Osteocyte (in vitro differentiated cells): ENCODE data around the gene DENR. TPM values are rescaled to one million over a fixed set of nuclear protein-coding genes. Genes with fewer than 3 reads are reported as not detected.
A peak's percentile ranks its signal among the peaks of the same experiment; 100 is the strongest.

Experiments
- DNase-seq: peaks from one replicate; pipeline ENCODE4 v3.0.0; 2021; ENCODE audit warnings: mixed read lengths; ENCODE audit not compliant: unreplicated experiment; ENCODE audit errors: extremely low spot score
- H3K27ac Mint-ChIP-seq: one replicate; pipeline ENCODE4 v1.8.0; 2021; ENCODE audit warnings: mild to moderate bottlenecking, mixed read lengths; ENCODE audit not compliant: unreplicated experiment
- H3K27me3 Mint-ChIP-seq: one replicate; pipeline ENCODE4 v1.8.0; 2021; ENCODE audit warnings: mixed read lengths; ENCODE audit not compliant: unreplicated experiment
- H3K36me3 Mint-ChIP-seq: one replicate; pipeline ENCODE4 v1.8.0; 2021; ENCODE audit warnings: mixed read lengths; ENCODE audit not compliant: unreplicated experiment
- H3K4me1 Mint-ChIP-seq: one replicate; pipeline ENCODE4 v1.8.0; 2021; ENCODE audit warnings: mixed read lengths; ENCODE audit not compliant: unreplicated experiment
- H3K4me3 Mint-ChIP-seq: one replicate; pipeline ENCODE4 v1.8.0; 2021; ENCODE audit warnings: mild to moderate bottlenecking, moderate library complexity, mixed read lengths; ENCODE audit not compliant: unreplicated experiment
- H3K9me3 Mint-ChIP-seq: one replicate; pipeline ENCODE4 v1.8.0; 2021; ENCODE audit warnings: mixed read lengths; ENCODE audit not compliant: unreplicated experiment
- CTCF ChIP-seq: fragments of 200-600 bp; sonication (generic); IDR thresholded peaks from 2 replicates; pipeline ENCODE4 v1.5.0; 2021; ENCODE audit warnings: antibody characterized with exemption, mild to moderate bottlenecking, moderate library complexity
- total RNA-seq: library from RNA; stranded (reverse); gene quantifications from 2 replicates; pipeline ENCODE4 v1.2.1, GENCODE V29; 2021

DENR gene
- total RNA-seq, 1 donor from 2014 or later: 50.2 TPM

GRCh38 chr12:122789637-122790036 is 37.0 kb downstream of the DENR start:
- H3K27me3 Mint-ChIP-seq: no peaks in the 10 kb centered on the region
- H3K4me1 Mint-ChIP-seq: no peaks in the 10 kb centered on the region
- H3K36me3 Mint-ChIP-seq: no peaks in the 10 kb centered on the region
- no peak overlapping the region for H3K27ac Mint-ChIP-seq
- no peak overlapping the region for H3K4me3 Mint-ChIP-seq
- no peak for TF ChIP-seq CTCF
- H3K9me3 Mint-ChIP-seq: no peaks in the 10 kb centered on the region
- DNase-seq: no peak

GRCh38 chr12:122790393-122791075 is 37.9 kb downstream of the DENR start:
- Mint-ChIP-seq H3K4me1 (no peaks in the 10 kb centered on the region), H3K4me3 (no peak overlapping the region), H3K27me3 (no peaks in the 10 kb centered on the region), H3K36me3 (no peaks in the 10 kb centered on the region), H3K27ac (no peak overlapping the region), H3K9me3 (no peaks in the 10 kb centered on the region)
- no peak for TF ChIP-seq CTCF
- DNase-seq: no peak

- Mint-ChIP-seq H3K27ac (no peak overlapping the region), H3K9me3 (no peaks in the 10 kb centered on the region), H3K27me3 (no peaks in the 10 kb centered on the region), H3K4me1 (no peaks in the 10 kb centered on the region), H3K4me3 (no peak overlapping the region), H3K36me3 (no peaks in the 10 kb centered on the region)
- no peak for DNase-seq
- TF ChIP-seq CTCF: peak; percentile 77
Measured at GRCh38 chr12:122793685-122794106, 41.1 kb downstream of the DENR start.

GRCh38 chr12:122795807-122796206 is 43.2 kb downstream of the DENR start:
- no peak for DNase-seq
- Mint-ChIP-seq H3K36me3 (no peaks in the 10 kb centered on the region), H3K27me3 (no peaks in the 10 kb centered on the region), H3K27ac (no peak overlapping the region), H3K4me1 (no peaks in the 10 kb centered on the region), H3K9me3 (no peaks in the 10 kb centered on the region), H3K4me3 (no peak overlapping the region)
- no peak for TF ChIP-seq CTCF

GRCh38 chr12:122799641-122800243 is 47.1 kb downstream of the DENR start:
- no peak for DNase-seq
- Mint-ChIP-seq H3K27me3 (no peaks in the 10 kb centered on the region), H3K9me3 (no peaks in the 10 kb centered on the region), H3K4me1 (no peaks in the 10 kb centered on the region), H3K4me3 (no peak overlapping the region), H3K36me3 (no peaks in the 10 kb centered on the region), H3K27ac (no peak overlapping the region)
- TF ChIP-seq CTCF: no peak
